ENCODE results near the gene HPS1. TPM values are rescaled to one million over a fixed set of nuclear protein-coding genes. Genes with fewer than 3 reads are reported as not detected.

Gene HPS1
- polyA plus RNA-seq, 10 donors, result 12.2 to 22.5 (median 16.5) TPM

GRCh38 chr10:98414932-98415730 lies 31.6 kb downstream of the HPS1 start, which contains the start of gene PYROXD2:
PYROXD2 (minus strand) TSS chr10:98415182; CDS start chr10:98415135, 47 bp downstream.
- DNase-seq, result peak; percentile 86 to 93 (median 91)

- DNase-seq, result no peak
Measured at GRCh38 chr10:98414578-98414931, 32.2 kb downstream of the HPS1 start.

- no peak for DNase-seq
Measured at GRCh38 chr10:98411768-98412167, 35.0 kb downstream of the HPS1 start.

- DNase-seq, result no peak
Measured at GRCh38 chr10:98411166-98411565, 35.6 kb downstream of the HPS1 start.

- DNase-seq, result no peak
Measured at GRCh38 chr10:98410759-98411158, 36.0 kb downstream of the HPS1 start.

GRCh38 chr10:98410135-98410743 lies 36.5 kb downstream of the HPS1 start:
- DNase-seq, result no peak

- no peak for DNase-seq
Measured at GRCh38 chr10:98408799-98409198, 37.9 kb downstream of the HPS1 start.

- DNase-seq, result no peak
Measured at GRCh38 chr10:98407744-98408241, 38.9 kb downstream of the HPS1 start.

GRCh38 chr10:98407017-98407743 lies 39.6 kb downstream of the HPS1 start:
- DNase-seq, result no peak

- DNase-seq, result no peak
Measured at GRCh38 chr10:98405422-98405821, 41.3 kb downstream of the HPS1 start.

- DNase-seq, result no peak
Measured at GRCh38 chr10:98404571-98405359, 42.0 kb downstream of the HPS1 start.

GRCh38 chr10:98403812-98404504 lies 42.8 kb downstream of the HPS1 start:
- no peak for DNase-seq

GRCh38 chr10:98402931-98403718 lies 43.6 kb downstream of the HPS1 start:
- no peak for DNase-seq

- DNase-seq, result no peak
Measured at GRCh38 chr10:98402478-98402877, 44.3 kb downstream of the HPS1 start.

GRCh38 chr10:98400482-98400881 lies 46.3 kb downstream of the HPS1 start:
- DNase-seq, result no peak

GRCh38 chr10:98399784-98400183 lies 47.0 kb downstream of the HPS1 start:
- no peak for DNase-seq

GRCh38 chr10:98397089-98397600 lies 49.6 kb downstream of the HPS1 start:
- no peak for DNase-seq

- no peak for DNase-seq
Measured at GRCh38 chr10:98396096-98397063, 50.4 kb downstream of the HPS1 start.

Measured in muscle of back (tissue), 11 donors.